H1 (cell line): ENCODE measurements around the gene NDP.

ENCODE experiments used
- CEBPB ChIP-seq: IDR thresholded peaks from 2 replicates; pipeline ENCODE4 v1.6.1; 2012; ENCODE audit warnings: low read depth, low read length
- EP300 ChIP-seq, 2 experiments: IDR thresholded peaks; 1 replicate in 1 of 2; 2 replicates in 1 of 2; pipeline ENCODE4 v1.6.1; 2011 to 2012; ENCODE audit warnings: low read depth in 2 of 2, low read length in 2 of 2, mild to moderate bottlenecking in 2 of 2, borderline replicate concordance in 1 of 2, inconsistent platforms in 1 of 2, moderate library complexity in 1 of 2
- HDAC2 ChIP-seq, 2 experiments: fragments of 300-600 bp in 1 of 2; sonication (generic) in 1 of 2; IDR thresholded peaks; 2 replicates each; pipeline ENCODE4 v1.6.1; 2011 to 2012; ENCODE audit warnings: low read depth in 2 of 2, low read length in 2 of 2, mild to moderate bottlenecking in 2 of 2, moderate library complexity in 2 of 2, borderline replicate concordance in 1 of 2, inconsistent platforms in 1 of 2
- POU5F1 ChIP-seq: IDR thresholded peaks from 2 replicates; pipeline ENCODE4 v1.6.1; 2011; ENCODE audit warnings: low read depth, mild to moderate bottlenecking, low read length, moderate library complexity
- SIRT6 ChIP-seq: IDR thresholded peaks from one replicate; pipeline ENCODE4 v1.7.1; 2012; ENCODE audit warnings: low read length, inconsistent platforms
- SP2 ChIP-seq: IDR thresholded peaks from 2 replicates; pipeline ENCODE4 v1.6.1; 2012; ENCODE audit warnings: mild to moderate bottlenecking, low read length, inconsistent platforms
- TAF1 ChIP-seq: IDR thresholded peaks from 2 replicates; pipeline ENCODE4 v1.6.1; 2011; ENCODE audit warnings: mild to moderate bottlenecking, low read depth, low read length
- YY1 ChIP-seq: IDR thresholded peaks from 2 replicates; pipeline ENCODE4 v1.6.1; 2011; ENCODE audit warnings: low read depth, mild to moderate bottlenecking, low read length
- TF ChIP-seq, protein P1 (sequence below), 3 experiments: IDR thresholded peaks; 1 replicate in 2 of 3; 2 replicates in 1 of 3; pipeline versions ENCODE4 v1.5.1 to v1.6.1; 2011; ENCODE audit warnings: low read length in 3 of 3, mild to moderate bottlenecking in 3 of 3, inconsistent platforms in 2 of 3, low read depth in 1 of 3, moderate library complexity in 1 of 3; ENCODE audit not compliant: insufficient read depth in 1 of 3; ENCODE audit errors: control extremely low read depth in 1 of 3

DNA sequence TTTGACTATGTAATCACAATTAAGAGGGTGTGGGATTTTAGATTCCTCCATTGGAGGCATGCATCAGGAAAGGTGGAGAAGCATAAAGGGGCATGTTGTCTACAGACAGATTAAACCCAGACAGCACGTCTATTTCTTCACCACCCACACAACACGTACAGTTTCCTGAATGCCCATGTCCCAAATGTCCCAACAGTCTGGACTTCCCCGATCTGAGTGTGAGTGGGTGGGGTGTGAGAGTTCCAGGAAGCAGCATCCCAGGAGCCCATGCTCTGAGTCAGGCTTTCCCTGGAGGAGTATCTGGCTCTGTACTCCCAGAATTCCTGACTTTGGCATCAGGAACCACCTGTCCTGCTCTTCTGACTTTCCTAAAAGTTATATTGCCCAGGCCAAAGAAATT, 30.8 kb upstream of the NDP start:
- TF ChIP-seq, protein P1, sequence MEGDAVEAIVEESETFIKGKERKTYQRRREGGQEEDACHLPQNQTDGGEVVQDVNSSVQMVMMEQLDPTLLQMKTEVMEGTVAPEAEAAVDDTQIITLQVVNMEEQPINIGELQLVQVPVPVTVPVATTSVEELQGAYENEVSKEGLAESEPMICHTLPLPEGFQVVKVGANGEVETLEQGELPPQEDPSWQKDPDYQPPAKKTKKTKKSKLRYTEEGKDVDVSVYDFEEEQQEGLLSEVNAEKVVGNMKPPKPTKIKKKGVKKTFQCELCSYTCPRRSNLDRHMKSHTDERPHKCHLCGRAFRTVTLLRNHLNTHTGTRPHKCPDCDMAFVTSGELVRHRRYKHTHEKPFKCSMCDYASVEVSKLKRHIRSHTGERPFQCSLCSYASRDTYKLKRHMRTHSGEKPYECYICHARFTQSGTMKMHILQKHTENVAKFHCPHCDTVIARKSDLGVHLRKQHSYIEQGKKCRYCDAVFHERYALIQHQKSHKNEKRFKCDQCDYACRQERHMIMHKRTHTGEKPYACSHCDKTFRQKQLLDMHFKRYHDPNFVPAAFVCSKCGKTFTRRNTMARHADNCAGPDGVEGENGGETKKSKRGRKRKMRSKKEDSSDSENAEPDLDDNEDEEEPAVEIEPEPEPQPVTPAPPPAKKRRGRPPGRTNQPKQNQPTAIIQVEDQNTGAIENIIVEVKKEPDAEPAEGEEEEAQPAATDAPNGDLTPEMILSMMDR (IDR thresholded peaks at IDR 0.05; ENCODE audit: control extremely low read depth in 1 of 3, insufficient read depth in 1 of 3, low read depth in 1 of 3, low read length in 3 of 3) = no peak
- TF ChIP-seq TAF1 (no peak), CEBPB (no peak), POU5F1 (no peak), YY1 (no peak), EP300 (IDR thresholded peaks at IDR 0.05; ENCODE audit: borderline replicate concordance in 1 of 2, low read depth in 2 of 2, low read length in 2 of 2) (no peak), SP2 (no peak), SIRT6 (no peak), HDAC2 (IDR thresholded peaks at IDR 0.05; ENCODE audit: borderline replicate concordance in 1 of 2, low read depth in 2 of 2, low read length in 2 of 2) (no peak)
